Posterior vena cava (tissue), 2 donors: ENCODE data around the gene BARD1. TPM values are rescaled to one million over a fixed set of nuclear protein-coding genes. Genes with fewer than 3 reads are reported as not detected.
A peak's percentile ranks its signal among the peaks of the same experiment; 100 is the strongest.
"Not testable (repeated sequence)": the region's sequence is repeated elsewhere in the genome, so short reads cannot be mapped to it uniquely, and the experiment has no call there.

Source experiments
- DNase-seq: peaks from one replicate; pipeline ENCODE4 v3.0.0-alpha.2; 2020; ENCODE audit warnings: low spot score
- intact Hi-C, 2 donors: fragments of 100-400 bp; cut with DNase I; formaldehyde crosslinking; loops; one replicate each; pipeline versions ENCODE4 v1.14.1 to v1.14.2; 2022 to 2023
- total RNA-seq, 2 donors: library from RNA; stranded (reverse); fragmentation: NEBNext Ultra II Directional; extraction: Animal tissue kit (Norgen Biotek cat#: 25700); gene quantifications; one replicate each; pipeline ENCODE4 v1.2.1, GENCODE V29; 2021
- donor health status: DM: yes; HTN: yes; CAD: no.
- donor health status: DM: yes; HTN: yes; CAD: no.

BARD1 gene
- total RNA-seq, 2 donors from 2014 or later, result 19.0 to 19.1 TPM

DNA sequence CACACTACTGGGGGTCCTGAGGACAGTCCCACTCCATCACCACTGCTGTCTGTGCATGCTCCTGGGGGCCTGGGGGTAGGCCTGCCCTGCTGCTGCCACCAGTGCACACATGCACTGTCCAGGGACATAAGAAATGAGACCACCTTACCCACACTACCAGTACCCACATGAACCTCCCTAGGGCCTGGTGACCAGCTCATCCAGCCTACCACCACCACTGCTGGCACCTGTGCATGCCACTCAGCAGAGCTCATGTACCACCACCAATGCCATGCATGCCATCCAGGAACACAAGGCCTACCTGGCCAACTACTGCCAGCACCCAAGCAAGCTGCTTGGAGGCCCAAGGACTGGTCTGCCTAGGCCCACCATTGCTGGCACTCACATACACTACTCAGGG, 112.8 kb downstream of the BARD1 start:
- intact Hi-C loops, result no loop called here
- DNase-seq, result peak; percentile 38

DNA sequence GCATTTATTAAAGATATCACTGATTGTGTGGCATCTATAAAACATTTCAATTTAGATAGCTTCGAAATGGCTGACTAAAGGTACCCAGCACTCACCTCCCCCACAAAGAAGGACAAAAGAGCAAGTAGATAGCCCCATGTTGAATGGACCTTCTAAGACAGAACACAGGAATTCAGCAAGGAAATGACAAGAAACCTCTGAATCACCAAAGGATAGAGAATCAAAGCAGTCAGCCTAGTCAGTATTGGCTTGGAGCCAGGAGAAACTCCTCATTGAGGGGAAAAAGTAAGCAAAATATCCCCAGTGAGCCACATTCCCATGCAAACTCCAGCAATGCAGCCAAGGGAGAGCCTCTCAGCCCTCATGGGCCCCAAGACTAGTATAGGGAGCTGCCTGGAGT, 113.7 kb downstream of the BARD1 start:
- DNase-seq, result no peak
- intact Hi-C loops, result no loop called here

DNA sequence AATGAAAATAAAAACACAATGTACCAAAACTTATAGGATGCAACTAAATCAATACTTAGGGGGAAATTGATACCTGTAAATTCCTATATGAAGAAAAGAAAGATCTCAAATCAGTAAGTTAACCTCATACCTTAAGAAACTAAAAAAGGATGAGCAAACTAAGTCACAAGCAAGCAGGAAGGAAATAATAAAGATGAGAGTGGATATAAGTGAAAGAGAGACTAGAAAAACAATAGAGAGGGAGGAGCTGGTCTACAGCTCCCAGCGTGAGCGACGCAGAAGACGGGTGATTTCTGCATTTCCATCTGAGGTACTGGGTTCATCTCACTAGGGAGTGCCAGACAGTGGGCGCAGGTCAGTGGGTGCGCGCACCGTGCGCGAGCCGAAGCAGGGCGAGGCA, 125.9 kb downstream of the BARD1 start:
- DNase-seq, intact Hi-C loops: not testable (repeated sequence)

DNA sequence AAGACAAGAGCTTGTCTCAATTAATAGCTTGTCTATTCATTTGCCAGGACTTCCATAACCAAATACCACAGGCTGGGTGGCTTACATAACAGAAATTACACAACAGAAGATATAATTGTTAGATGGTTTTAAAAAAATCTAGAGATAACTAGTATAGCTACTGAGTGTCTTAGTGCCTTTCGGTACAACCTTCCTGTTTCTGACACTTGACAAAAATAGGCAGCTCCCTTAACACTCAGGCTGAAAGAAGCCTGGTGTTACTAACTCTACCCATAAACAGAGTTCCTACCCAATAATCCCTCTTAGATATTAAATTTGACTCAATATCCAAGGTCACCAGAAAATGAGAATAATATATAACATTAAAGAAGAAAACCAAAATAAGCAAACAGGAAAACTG, 129.7 kb downstream of the BARD1 start:
- intact Hi-C loops, result no loop called here
- DNase-seq, result no peak

- no peak for DNase-seq
- intact Hi-C loops, result no loop called here
Observed at GRCh38 chr2:214676421-214677089, 132.9 kb downstream of the BARD1 start.
